Measurements from ENCODE around the gene IPO11.
"Not testable (repeated sequence)": the region's sequence is repeated elsewhere in the genome, so short reads cannot be mapped to it uniquely, and the experiment has no call there.

The IPO11 gene

DNA sequence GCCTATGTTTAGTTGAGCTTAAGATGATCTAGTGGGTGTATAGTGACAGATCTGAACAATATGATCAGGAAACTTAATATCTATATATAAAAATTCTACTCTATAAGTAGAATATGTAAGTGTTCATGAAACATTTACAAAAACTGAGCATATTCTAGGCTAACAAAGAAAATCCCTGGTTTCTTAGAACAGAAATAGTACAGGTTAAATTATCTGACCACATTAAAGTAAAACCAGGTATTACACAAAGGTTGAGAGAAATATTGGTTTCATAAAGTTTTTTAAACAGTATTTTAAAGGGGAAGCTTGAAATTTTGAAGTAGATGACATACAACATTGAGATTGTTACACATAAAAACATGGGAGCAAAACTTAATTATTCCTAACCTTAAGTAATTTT, 205.4 kb downstream of the IPO11 start:
- no peak overlapping the region for H3K4me3 ChIP-seq (ENCODE audit: low read depth, low read length)
- H3K9me3 ChIP-seq (ENCODE audit: severe bottlenecking), result no peaks in the 10 kb centered on the region
- TF ChIP-seq, protein P1, sequence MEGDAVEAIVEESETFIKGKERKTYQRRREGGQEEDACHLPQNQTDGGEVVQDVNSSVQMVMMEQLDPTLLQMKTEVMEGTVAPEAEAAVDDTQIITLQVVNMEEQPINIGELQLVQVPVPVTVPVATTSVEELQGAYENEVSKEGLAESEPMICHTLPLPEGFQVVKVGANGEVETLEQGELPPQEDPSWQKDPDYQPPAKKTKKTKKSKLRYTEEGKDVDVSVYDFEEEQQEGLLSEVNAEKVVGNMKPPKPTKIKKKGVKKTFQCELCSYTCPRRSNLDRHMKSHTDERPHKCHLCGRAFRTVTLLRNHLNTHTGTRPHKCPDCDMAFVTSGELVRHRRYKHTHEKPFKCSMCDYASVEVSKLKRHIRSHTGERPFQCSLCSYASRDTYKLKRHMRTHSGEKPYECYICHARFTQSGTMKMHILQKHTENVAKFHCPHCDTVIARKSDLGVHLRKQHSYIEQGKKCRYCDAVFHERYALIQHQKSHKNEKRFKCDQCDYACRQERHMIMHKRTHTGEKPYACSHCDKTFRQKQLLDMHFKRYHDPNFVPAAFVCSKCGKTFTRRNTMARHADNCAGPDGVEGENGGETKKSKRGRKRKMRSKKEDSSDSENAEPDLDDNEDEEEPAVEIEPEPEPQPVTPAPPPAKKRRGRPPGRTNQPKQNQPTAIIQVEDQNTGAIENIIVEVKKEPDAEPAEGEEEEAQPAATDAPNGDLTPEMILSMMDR (IDR thresholded peaks at IDR 0.05; ENCODE audit: low read depth, low read length), result no peak
- H3K27ac ChIP-seq, result no peak overlapping the region
- no peaks in the 10 kb centered on the region for H3K27me3 ChIP-seq (ENCODE audit: insufficient read depth, low read depth, severe bottlenecking)
- no peaks in the 10 kb centered on the region for H3K36me3 ChIP-seq
- DNase-seq, result no peak

DNA sequence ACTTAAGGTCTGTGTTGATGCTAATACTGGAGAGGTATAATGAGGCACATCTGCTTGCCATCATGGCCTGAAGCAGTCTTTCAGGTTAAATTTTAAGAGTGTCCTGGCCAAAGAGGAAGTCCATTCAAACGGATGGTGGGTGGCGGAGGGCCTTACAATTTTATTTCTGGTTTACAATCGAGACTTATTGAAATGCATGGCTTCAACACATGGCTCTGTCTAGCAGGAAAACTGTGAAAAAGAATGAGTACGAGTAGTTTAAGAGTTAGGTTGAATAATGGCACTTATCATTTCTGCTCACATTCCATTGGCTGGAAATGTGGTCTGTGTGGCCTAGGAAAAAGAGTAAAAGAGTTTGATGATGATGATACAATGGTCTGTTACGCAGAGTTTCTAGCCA, 208.2 kb downstream of the IPO11 start:
- Histone ChIP-seq H3K4me3 (ENCODE audit: low read depth, low read length) (no peak overlapping the region), H3K36me3 (no peaks in the 10 kb centered on the region), H3K27me3 (ENCODE audit: insufficient read depth, low read depth, severe bottlenecking) (no peaks in the 10 kb centered on the region), H3K9me3 (ENCODE audit: severe bottlenecking) (no peaks in the 10 kb centered on the region), H3K27ac (no peak overlapping the region)
- TF ChIP-seq, protein P1 (IDR thresholded peaks at IDR 0.05; ENCODE audit: low read depth, low read length), result no peak
- no peak for DNase-seq

DNA sequence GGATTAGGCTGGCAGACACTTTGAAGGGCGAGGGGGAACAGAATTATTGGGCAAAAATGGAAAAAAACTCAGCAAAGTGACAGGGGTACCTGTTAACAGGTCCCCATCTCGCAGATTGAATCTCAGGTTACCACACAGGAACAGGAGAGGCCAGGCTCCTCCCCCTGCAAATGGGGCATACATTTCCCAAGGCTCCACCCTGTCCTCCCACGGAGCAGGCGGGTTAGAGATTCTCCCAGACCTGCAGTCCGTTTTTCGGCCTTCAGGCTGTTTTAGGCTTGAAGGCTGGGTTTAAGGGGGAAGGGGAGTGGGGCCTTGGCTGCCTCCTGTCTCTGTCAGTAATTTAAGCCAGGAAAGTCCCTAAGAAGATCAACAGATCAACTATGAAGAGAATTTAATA, 208.7 kb downstream of the IPO11 start:
- H3K4me3 ChIP-seq (ENCODE audit: low read depth, low read length), result no peak overlapping the region
- no peaks in the 10 kb centered on the region for H3K27me3 ChIP-seq (ENCODE audit: insufficient read depth, low read depth, severe bottlenecking)
- TF ChIP-seq, protein P1 (IDR thresholded peaks at IDR 0.05; ENCODE audit: low read depth, low read length), result no peak
- H3K9me3 ChIP-seq (ENCODE audit: severe bottlenecking), result no peaks in the 10 kb centered on the region
- H3K27ac ChIP-seq, result no peak overlapping the region
- H3K36me3 ChIP-seq, result no peaks in the 10 kb centered on the region
- no peak for DNase-seq

DNA sequence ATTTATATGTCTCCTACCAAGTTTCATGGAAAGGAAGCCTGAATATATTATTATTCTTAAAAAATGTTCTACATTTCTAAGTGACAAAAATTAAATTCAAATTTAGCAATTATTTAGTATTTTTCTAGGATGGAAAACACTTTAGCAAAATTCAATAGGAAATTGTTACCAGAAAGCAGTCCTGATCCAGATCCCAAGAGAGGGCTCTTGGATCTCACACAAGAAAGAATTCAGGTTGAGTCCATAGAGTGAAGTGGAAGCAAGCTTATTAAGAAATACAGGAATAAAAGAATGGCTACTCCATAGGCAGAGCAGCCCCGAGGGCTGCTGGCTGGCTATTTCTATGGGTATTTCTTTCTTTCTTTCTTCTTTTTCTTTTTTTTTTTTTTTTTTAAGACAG, 210.7 kb downstream of the IPO11 start:
- no peak for DNase-seq
- peaks cover 8% of the 10 kb centered on the region for H3K36me3 ChIP-seq
- H3K27ac ChIP-seq, result no peak overlapping the region
- no peak overlapping the region for H3K4me3 ChIP-seq (ENCODE audit: low read depth, low read length)
- TF ChIP-seq, protein P1 (IDR thresholded peaks at IDR 0.05; ENCODE audit: low read depth, low read length), result no peak
- H3K9me3 ChIP-seq (ENCODE audit: severe bottlenecking), result no peaks in the 10 kb centered on the region
- no peaks in the 10 kb centered on the region for H3K27me3 ChIP-seq (ENCODE audit: insufficient read depth, low read depth, severe bottlenecking)

DNA sequence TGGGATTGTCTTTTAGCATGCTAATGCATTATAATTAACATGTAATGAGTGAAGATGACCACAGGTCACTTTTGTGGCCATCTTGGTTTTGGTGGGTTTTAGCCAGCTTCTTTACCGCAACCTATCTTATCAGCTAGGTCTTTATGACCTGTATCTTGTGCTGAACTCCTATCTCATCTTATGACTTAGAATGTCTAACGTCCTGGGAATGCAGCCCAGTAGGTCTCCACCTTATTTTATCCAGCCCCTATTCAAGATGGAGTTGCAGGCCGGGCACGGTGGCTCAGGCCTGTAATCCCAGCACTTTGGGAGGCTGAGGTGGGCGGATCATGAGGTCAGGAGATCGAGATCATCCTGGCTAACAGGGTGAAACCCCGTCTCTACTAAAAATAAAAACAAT, 211.9 kb downstream of the IPO11 start:
- not testable (repeated sequence) for H3K27me3 ChIP-seq (ENCODE audit: insufficient read depth, low read depth, severe bottlenecking); DNase-seq; H3K27ac ChIP-seq; H3K4me3 ChIP-seq (ENCODE audit: low read depth, low read length); H3K9me3 ChIP-seq (ENCODE audit: severe bottlenecking); H3K36me3 ChIP-seq

DNA sequence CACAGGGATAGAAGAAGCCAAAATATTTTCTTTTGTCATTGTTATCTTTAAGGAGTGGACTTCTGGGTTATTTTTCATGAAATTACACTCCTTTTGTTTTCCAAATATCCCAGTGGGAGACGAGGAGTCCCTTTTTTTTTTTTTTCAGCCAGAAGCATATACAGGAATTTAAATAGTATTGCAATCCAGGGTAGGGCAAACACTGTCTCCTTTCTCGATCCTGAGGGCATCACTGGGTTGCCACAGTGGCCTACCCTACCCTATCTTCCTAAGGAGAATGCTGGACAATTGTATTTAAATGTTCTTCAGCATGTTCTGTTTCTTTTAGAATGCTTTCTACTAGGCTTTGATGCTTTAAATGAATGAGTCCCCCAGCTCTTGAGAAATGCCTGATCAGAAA, 214.0 kb downstream of the IPO11 start:
- no peak overlapping the region for H3K27ac ChIP-seq
- no peaks in the 10 kb centered on the region for H3K9me3 ChIP-seq (ENCODE audit: severe bottlenecking)
- TF ChIP-seq, protein P1 (IDR thresholded peaks at IDR 0.05; ENCODE audit: low read depth, low read length), result no peak
- DNase-seq, result no peak
- H3K36me3 ChIP-seq, result peaks cover 8% of the 10 kb centered on the region
- no peak overlapping the region for H3K4me3 ChIP-seq (ENCODE audit: low read depth, low read length)
- H3K27me3 ChIP-seq (ENCODE audit: insufficient read depth, low read depth, severe bottlenecking), result no peaks in the 10 kb centered on the region
